Right kidney (tissue), 1 donor: ENCODE measurements around the gene SHISA8.

Experiments
- DNase-seq: peaks from one replicate; pipeline ENCODE4 v3.0.0-alpha.2; 2016

Gene SHISA8

DNA sequence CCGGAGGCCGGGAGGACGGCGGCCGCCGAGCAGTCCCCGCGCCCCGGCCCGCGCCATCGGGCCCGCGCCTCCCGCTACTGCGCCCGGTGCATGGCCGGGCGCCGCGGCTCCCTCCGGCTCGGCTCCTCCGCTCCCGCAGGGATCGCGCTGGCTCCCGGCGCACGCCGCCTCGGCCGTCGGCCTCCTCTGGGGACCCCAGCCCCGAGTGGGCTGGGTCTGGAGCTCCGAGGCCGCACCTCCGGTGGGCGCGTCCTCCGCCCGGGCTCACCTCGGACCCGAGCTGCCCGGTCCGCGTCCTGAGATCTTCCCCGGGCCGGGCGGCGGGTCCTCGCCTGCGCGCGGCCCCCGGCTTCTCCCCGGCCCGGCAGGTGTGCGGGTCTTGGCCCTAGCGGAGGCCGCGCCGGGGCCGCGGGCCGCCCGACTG, 251 bp downstream of the SHISA8 start:
- DNase-seq: peak; percentile 64

DNA sequence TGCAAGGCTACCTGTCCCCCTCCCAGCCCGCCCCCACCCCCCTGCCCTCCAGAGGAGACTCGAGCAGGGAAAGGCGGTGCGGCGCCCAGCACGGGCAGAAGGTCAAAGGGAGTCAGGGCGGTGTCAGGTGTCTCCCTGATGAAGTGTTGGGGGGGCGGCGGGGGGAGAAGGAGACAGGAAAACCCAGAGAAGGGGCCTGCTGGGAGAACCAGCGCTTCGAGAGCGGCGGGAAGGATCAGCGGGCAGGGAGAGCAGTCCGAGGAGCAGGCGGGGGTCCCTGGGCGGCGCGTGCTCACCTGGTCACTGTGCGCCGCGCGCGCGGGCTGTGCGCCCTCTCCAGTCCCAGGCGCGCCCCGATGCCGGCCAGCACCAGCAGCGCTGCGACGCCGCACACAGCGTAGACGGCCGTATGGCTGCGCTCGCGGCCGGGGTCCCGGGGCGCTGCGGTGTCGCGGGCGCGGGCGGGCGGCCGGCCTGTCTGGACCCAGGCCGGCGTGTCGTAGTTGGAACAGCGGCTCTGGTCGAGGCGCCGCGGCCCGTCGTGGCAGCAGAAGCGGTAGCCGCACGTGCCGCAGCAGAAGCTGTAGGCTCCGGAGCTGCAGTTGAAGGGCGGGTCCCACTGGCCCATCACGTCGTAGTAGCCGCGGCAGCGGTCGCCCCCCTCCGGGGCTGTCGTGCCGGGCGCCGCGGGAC, 886 bp downstream of the SHISA8 start:
- peak; percentile 66 for DNase-seq

DNA sequence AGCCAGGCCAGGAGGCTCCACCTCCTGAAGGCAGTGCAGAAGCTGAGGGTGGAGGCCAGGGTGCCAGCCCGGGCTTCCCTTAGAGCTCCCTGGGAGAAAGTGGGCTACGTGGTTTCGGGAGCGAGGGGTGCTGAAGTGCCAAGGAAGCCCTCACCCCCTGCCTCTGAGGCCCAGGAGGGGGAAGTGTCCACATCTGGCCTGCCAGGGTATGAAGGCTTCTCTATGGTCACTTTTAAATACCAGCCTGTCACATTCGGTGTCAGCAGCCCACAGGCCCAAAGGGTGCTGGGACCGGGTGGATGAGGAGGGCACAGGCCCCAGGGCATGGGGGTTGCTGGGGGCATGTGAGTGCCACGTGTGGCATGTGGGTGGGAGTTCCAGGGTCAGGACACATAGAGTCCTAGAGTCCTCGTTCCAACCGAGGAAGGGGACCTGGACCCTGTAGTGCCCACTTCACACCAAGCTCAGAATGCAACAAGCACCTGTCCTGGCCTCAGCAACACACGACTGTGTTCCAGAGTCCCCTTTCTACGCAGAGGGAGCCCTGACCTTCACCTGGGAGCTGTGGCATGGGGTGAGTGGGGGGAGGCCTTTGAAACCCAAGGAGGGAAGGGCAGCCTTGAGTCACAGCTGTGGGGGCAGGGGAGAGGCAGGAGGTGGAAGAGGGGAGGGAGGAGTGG, 1.7 kb downstream of the SHISA8 start:
- no peak for DNase-seq

DNA sequence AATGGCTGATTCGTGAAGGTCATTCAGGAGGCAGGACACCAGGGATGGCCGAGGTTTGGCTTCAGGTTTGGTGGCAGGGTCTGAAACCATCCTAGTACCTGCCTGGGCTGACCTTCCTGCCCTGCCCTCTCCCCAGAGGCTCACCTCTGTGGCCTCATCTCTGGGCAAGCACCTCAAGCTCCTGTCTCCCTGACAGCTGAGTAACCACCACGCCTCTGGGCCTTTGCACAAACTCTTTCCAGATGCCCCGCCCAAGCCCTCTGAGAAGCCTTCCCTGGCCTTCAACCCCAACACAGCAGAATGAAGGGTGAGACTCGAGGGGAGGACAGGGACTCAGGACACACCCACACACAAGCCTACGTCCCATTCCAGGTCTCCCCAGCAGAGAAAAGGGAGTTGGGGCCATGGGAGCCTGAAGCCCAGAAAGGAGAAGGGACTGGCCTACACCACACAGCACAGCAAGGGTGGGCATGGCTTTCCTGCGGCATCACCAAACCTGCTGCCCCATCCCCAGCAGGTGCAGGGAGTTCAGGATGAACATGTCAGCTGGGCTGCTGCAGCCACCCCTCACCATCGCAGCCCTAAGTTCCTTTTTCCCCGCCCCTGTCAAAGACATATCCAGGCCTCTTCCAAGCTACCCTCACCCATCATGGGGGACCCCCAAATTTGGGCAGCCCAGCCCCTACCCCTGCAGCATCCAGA, 2.4 kb downstream of the SHISA8 start:
- no peak for DNase-seq

GRCh38 chr22:41911001-41911611, 3.8 kb downstream of the SHISA8 start:
- no peak for DNase-seq

DNA sequence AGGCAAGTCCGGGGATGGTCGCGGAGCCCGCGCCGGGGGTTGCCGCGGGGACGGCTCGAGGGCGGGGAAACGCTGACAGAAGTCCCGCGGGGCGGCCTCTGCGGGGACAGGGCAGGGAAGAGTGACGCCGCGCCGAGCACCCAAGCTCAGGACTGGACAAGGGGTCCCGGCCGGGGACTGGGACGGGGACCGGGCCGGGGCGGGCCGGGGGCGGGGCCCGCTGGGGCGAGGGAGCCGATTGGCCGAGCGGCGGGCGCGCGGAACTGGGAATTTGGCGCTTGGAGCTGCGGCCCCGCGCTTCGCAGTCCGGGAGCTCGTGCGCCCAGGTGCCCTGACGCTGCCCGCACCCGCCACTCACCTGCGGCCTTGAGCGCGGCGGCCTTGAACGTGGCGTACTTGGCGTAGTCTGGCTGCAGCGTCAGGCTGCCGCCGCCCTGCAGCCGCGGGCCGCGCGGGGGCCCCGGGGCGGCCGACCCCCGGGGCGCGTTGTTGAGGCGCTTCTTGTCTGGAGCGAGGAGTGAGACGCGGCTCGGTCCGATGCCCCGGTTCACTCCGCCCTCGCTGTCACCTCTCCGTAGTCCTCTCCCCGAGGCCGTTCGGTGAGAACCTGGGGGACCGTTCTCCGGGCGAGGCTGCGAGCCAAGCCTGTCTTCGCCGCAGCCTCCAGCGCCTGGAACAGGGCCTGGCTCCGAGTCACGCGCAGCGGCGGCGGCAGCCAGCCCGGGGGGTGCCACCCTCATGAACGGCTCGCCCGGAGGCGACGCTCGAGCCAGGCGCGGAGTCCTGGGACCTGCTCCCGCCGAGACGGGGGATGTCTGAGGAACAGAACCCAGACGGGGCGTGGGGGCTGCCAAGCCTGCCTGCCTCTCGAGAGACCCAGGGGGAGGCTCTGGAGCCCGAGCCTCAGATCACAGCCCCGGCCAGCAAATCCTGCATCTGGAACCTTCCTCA, 4.5 kb downstream of the SHISA8 start:
- DNase-seq: peak; percentile 67

DNA sequence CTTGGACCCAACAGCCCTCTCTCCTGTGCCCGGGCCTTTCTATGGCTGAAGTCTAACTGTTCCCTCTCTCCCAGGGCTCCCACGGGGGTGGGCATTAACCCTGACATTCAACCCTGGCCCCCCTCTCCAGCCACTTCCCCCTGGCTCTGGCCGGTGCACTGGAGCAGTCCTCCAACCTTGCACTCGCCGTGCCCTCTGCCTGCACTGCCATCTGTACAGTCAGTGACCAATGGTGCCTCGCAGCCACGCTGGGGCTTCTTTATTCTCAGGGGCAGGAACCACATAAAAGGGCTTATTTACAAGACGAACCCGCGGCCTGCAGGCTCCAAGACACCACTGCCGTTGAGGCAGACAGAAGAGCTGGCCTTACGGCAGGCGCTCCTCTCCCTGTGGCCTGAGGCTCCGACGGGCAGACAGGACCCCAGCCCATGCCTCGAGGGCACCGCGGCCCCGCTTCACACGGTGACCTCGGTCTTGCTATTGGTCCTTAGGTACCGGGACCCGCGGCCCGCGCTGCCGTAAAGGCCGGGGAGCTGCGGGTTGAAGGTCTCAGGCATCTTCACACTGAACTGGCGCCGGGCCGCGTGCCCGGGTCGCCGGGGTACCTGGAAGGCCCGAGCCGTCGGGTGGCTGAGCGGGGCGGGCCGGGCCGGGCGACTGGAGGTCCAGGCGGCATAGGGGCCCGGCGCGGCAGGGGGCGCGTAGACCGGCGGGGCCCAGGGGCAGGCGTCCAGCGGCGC, 5.4 kb downstream of the SHISA8 start:
- DNase-seq: no peak

GRCh38 chr22:41908411-41909309, 6.2 kb downstream of the SHISA8 start:
- DNase-seq: no peak

DNA sequence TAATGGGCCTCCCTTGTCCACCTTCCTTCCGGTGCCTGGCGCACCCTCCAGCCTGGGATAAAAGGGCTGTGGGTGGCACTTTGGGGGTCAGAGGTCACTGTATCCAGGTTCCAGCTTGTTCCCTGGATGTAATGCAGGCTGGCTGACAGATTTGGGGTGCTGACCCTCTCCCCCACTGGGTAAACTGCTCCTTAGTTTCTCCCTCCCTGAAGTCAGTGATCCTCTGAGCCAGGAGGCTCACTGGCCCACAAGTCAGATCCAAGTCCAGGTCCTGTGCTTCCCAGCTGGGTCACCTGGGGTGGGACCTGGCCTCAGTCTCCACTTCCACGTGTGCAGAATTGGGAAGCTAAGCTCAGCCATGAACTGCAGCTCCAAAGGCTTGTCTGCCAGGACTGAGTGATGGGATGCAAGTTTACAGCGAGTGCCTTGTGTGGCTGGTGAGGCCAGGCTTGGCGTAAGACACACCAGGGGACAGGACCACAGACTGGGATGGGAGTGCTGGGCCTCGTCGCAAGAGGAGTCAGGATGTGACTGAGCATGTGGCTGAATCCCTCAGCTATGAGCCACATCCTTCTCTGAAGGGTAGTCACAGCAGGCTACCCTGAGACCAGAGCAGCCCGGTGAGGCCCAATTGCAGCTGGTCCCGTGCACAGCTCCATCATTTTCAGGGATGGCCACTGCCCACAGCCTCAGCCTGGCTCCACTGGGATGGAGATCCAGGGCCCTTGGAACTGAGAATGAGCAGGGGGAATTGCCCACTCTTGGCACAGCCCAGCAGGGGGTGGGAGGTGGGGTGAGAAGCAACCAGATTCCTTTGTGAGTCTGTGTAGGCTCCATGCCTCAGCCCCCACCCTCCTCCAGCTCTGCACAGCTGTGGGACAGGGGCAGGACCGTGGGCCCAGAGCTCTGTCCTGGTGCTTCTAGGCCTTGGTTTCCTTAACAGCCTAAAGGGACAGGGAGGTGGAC, 7.2 kb downstream of the SHISA8 start:
- DNase-seq: no peak

DNA sequence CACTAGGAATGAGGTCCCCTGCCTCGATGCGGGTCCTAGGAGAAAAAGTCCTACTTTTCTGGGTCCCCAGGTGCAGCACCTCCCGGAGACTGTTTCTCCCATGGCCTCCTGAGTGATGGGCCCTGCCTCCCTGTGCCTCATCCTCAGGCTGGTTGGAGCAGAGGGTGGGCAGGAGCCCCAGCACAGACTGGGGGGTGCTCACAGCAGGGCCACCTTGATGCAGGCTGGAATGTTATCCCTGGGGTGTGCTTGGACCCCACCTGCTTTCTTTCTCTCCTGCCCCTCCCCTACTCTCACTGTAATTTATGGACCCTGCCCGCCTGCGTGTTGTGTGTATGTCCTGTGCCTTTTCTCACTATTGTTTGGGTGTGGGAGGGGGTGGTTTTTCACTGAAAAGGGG, 8.1 kb downstream of the SHISA8 start:
- DNase-seq: no peak

- DNase-seq: no peak
Measured at GRCh38 chr22:41905411-41906202, 9.3 kb downstream of the SHISA8 start.

GRCh38 chr22:41904450-41905410, 10.1 kb downstream of the SHISA8 start:
- DNase-seq: no peak

- DNase-seq: no peak
Measured at GRCh38 chr22:41902932-41903421, 11.9 kb downstream of the SHISA8 start.

DNA sequence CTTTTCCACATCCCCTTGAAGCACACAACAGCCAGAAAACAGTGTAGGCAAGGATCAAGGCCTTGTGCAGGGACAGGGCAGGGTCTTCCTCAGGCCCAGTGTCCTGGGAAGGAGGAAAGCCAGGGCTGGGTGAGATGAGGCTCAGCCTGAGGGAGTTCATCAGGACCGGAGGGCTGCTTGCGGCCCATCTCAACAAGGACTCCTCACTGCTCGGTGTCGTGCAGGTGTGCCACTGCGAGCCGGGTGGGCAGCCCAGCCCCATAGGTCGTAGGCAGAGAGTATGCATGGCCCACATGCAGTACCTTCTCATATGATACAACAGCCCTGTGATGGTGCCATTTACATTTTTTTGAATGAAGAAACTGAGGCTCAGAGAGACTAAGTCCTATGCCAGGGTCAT, 12.9 kb downstream of the SHISA8 start:
- no peak for DNase-seq

- no peak for DNase-seq
Measured at GRCh38 chr22:41900652-41901312, 14.1 kb downstream of the SHISA8 start.
